Neural progenitor cell (in vitro differentiated cells): ENCODE measurements around the gene CCDC120. TPM values are rescaled to one million over a fixed set of nuclear protein-coding genes. Genes with fewer than 3 reads are reported as not detected.

ENCODE experiments used
- DNase-seq: peaks from one replicate; pipeline ENCODE4 v3.0.0-alpha.2; 2016; ENCODE audit warnings: low spot score
- H2AFZ ChIP-seq: fragments of 200-600 bp; sonication (generic); replicated peaks from 2 replicates; pipeline ENCODE4 v1.6.1; 2016; ENCODE audit warnings: antibody characterized with exemption
- H3F3A ChIP-seq: fragments of 200-600 bp; sonication (generic); 2 replicates; pipeline ENCODE4 v1.6.1; 2016; ENCODE audit warnings: antibody characterized with exemption, low read depth
- H3K27ac ChIP-seq: fragments of 200-600 bp; sonication (generic); 2 replicates; pipeline ENCODE4 v1.5.1; 2016; ENCODE audit warnings: mild to moderate bottlenecking
- H3K27me3 ChIP-seq: fragments of 200-600 bp; sonication (generic); 2 replicates; pipeline ENCODE4 v1.6.1; 2016; ENCODE audit warnings: mild to moderate bottlenecking, moderate library complexity
- H3K36me3 ChIP-seq: fragments of 200-600 bp; sonication (generic); 2 replicates; pipeline ENCODE4 v1.5.1; 2016
- H3K4me1 ChIP-seq: fragments of 200-600 bp; sonication (generic); 2 replicates; pipeline ENCODE4 v1.6.1; 2016; ENCODE audit warnings: mixed run types
- H3K4me2 ChIP-seq: fragments of 200-600 bp; sonication (generic); 2 replicates; pipeline ENCODE4 v1.6.1; 2016
- H3K4me3 ChIP-seq: fragments of 200-600 bp; sonication (generic); 2 replicates; pipeline ENCODE4 v1.5.1; 2016
- H3K79me2 ChIP-seq: fragments of 200-600 bp; sonication (generic); 2 replicates; pipeline ENCODE4 v1.6.1; 2016; ENCODE audit warnings: low read depth
- H3K9ac ChIP-seq: fragments of 200-600 bp; sonication (generic); 2 replicates; pipeline ENCODE4 v1.6.1; 2016
- H3K9me3 ChIP-seq: fragments of 200-600 bp; sonication (generic); 2 replicates; pipeline ENCODE4 v1.5.1; 2016; ENCODE audit warnings: low read depth
- H4K20me1 ChIP-seq: fragments of 200-600 bp; sonication (generic); 2 replicates; pipeline ENCODE4 v1.6.1; 2016; ENCODE audit warnings: low read depth
- H3K27ac Mint-ChIP-seq: 3 replicates; pipeline ENCODE4 v1.8.0; 2021; ENCODE audit warnings: mixed read lengths
- H3K27me3 Mint-ChIP-seq: 2 replicates; pipeline ENCODE4 v1.8.0; 2022; ENCODE audit warnings: low read depth, mild to moderate bottlenecking, inconsistent platforms, moderate library complexity, mixed read lengths; ENCODE audit not compliant: insufficient read depth
- H3K36me3 Mint-ChIP-seq: 3 replicates; pipeline ENCODE4 v1.8.0; 2021; ENCODE audit warnings: mixed read lengths
- H3K4me1 Mint-ChIP-seq: 3 replicates; pipeline ENCODE4 v1.8.0; 2021; ENCODE audit warnings: mixed read lengths
- H3K4me3 Mint-ChIP-seq: 3 replicates; pipeline ENCODE4 v1.8.0; 2021; ENCODE audit warnings: mild to moderate bottlenecking, moderate library complexity, mixed read lengths
- H3K9me3 Mint-ChIP-seq: 3 replicates; pipeline ENCODE4 v1.8.0; 2020; ENCODE audit warnings: mixed read lengths
- CTCF ChIP-seq: fragments of 200-600 bp; sonication (generic); IDR thresholded peaks from 2 replicates; pipeline ENCODE4 v1.5.1; 2017; ENCODE audit warnings: antibody characterized with exemption, mild to moderate bottlenecking
- EZH2 ChIP-seq: fragments of 200-600 bp; sonication (generic); IDR thresholded peaks from 2 replicates; pipeline ENCODE4 v1.6.1; 2017; ENCODE audit warnings: antibody characterized with exemption, mild to moderate bottlenecking, moderate library complexity
- EZH2phosphoT487 ChIP-seq: fragments of 200-600 bp; sonication (generic); IDR thresholded peaks from 2 replicates; pipeline ENCODE4 v1.6.1; 2017; ENCODE audit warnings: antibody characterized with exemption
- total RNA-seq: library from RNA; depleted of rRNA; stranded (reverse); fragments of >200 nt; gene quantifications from 2 replicates; pipeline ENCODE4 v1.2.3, GENCODE V29; 2015; ENCODE audit warnings: low replicate concordance

CCDC120 gene
- total RNA-seq, 1 donor from 2014 or later, result 1.1 TPM

DNA sequence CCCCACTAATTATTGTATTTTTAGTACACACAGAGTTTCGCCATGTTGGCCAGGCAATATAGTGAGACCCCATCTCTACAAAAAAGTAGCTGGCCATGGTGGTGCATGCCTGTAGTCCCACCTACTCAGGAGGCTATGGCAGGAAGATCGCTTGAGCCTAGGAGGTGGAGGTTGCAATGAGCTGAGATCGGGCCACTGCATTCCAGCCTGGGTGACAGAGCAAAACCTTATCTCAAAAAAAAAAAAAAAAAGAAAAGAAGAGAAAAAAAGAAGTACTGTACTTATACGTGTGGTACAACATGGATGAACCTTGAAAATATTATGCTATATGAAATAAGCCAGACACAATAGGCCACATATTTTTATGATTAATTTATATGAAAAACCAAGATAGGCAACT, 30.8 kb downstream of the CCDC120 start:
- Mint-ChIP-seq H3K4me3 (no peak overlapping the region), H3K9me3 (peaks cover 3% of the 10 kb centered on the region), H3K27ac (no peak overlapping the region), H3K27me3 (peaks cover 2% of the 10 kb centered on the region), H3K4me1 (no peaks in the 10 kb centered on the region), H3K36me3 (no peaks in the 10 kb centered on the region)
- H3K9me3 ChIP-seq, result no peaks in the 10 kb centered on the region
- no peak overlapping the region for H2AFZ ChIP-seq
- no peaks in the 10 kb centered on the region for H3K27me3 ChIP-seq
- H3K4me1 ChIP-seq, result no peaks in the 10 kb centered on the region
- no peaks in the 10 kb centered on the region for H4K20me1 ChIP-seq
- no peaks in the 10 kb centered on the region for H3K79me2 ChIP-seq
- no peak overlapping the region for H3K9ac ChIP-seq
- no peak for DNase-seq
- TF ChIP-seq EZH2, result no peak
- TF ChIP-seq CTCF, result no peak
- no peak overlapping the region for H3K4me3 ChIP-seq
- H3F3A ChIP-seq, result no peaks in the 10 kb centered on the region
- no peak overlapping the region for H3K4me2 ChIP-seq
- H3K27ac ChIP-seq, result no peak overlapping the region
- no peaks in the 10 kb centered on the region for H3K36me3 ChIP-seq

GRCh38 chrX:49096419-49096818, 37.6 kb downstream of the CCDC120 start:
- Histone ChIP-seq H3K27ac (no peak overlapping the region), H3K79me2 (no peaks in the 10 kb centered on the region), H3K9ac (no peak overlapping the region), H3K4me2 (no peak overlapping the region), H2AFZ (no peak overlapping the region), H3K27me3 (no peaks in the 10 kb centered on the region), H3K9me3 (no peaks in the 10 kb centered on the region), H3K36me3 (no peaks in the 10 kb centered on the region), H3K4me3 (no peak overlapping the region), H3F3A (no peaks in the 10 kb centered on the region), H3K4me1 (no peaks in the 10 kb centered on the region), H4K20me1 (no peaks in the 10 kb centered on the region)
- Mint-ChIP-seq H3K27me3 (no peaks in the 10 kb centered on the region), H3K9me3 (peaks cover 5% of the 10 kb centered on the region), H3K27ac (no peak overlapping the region), H3K36me3 (no peaks in the 10 kb centered on the region), H3K4me1 (no peaks in the 10 kb centered on the region), H3K4me3 (no peak overlapping the region)
- no peak for DNase-seq
- no peak for TF ChIP-seq EZH2
- TF ChIP-seq EZH2phosphoT487, result no peak
- TF ChIP-seq CTCF, result no peak

DNA sequence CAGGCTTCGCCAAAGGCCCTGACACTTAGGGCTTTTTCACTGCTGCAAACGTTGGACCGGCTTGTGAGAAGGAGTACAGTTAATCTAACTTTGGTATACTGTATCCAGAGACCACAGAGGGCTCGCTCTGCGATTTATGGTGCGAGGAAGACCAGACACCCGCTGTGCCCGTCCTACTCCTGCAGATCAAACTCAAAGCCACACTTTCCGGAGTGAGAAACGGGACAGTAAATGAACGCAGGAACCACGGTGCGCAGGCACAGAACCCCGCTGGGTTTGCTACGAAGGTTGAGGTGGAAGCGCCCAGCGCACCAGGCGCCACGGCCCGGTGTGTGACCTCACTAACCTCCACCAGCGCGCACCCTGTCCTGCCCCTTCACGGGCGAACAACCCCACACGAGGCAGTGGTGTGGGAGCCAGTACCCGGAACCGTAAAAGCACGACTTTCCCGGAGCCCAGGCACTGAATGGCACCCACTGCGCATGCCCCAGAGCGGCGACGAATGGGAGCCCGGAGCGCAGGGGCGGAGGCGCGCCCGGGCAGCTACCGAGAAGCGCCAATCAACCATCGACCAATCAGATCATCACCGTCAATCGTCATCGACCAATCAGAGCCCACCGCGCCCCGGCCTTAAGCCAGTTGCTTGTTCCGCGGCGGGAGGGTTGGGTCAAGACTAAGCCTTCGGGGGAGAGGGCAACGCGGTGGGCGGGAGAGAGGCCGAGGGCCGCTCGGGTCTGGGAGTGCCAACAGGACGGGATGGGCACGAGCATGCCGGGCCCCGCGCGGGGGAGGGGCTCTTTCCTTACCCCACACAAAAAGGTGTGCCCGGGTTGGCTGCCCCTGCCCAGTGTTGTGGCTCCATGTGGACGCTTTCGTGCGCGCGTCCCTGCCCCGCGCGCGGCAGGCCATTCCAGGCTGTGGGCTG, 42.2 kb downstream of the CCDC120 start:
- H3F3A ChIP-seq, result no peaks in the 10 kb centered on the region
- peak overlapping the region; percentile 62 for H3K4me3 ChIP-seq
- peak overlapping the region; percentile 52 for H2AFZ ChIP-seq
- H3K36me3 ChIP-seq, result no peaks in the 10 kb centered on the region
- no peak overlapping the region for H3K27ac ChIP-seq
- peaks cover 11% of the 10 kb centered on the region for H3K9me3 Mint-ChIP-seq
- peak overlapping the region; percentile 90 for H3K4me3 Mint-ChIP-seq
- no peak overlapping the region for H3K27ac Mint-ChIP-seq
- H3K36me3 Mint-ChIP-seq, result no peaks in the 10 kb centered on the region
- TF ChIP-seq EZH2phosphoT487 (no peak), EZH2 (no peak), CTCF (no peak)
- H3K79me2 ChIP-seq, result no peaks in the 10 kb centered on the region
- H4K20me1 ChIP-seq, result no peaks in the 10 kb centered on the region
- peaks cover 2% of the 10 kb centered on the region for H3K27me3 Mint-ChIP-seq
- H3K4me2 ChIP-seq, result peak overlapping the region; percentile 80
- no peaks in the 10 kb centered on the region for H3K27me3 ChIP-seq
- H3K4me1 Mint-ChIP-seq, result no peaks in the 10 kb centered on the region
- H3K9me3 ChIP-seq, result no peaks in the 10 kb centered on the region
- H3K4me1 ChIP-seq, result no peaks in the 10 kb centered on the region
- H3K9ac ChIP-seq, result no peak overlapping the region
- DNase-seq, result peak; percentile 95
